Mesendoderm (in vitro differentiated cells): ENCODE results near the gene PTGES3L. TPM values are rescaled to one million over a fixed set of nuclear protein-coding genes. Genes with fewer than 3 reads are reported as not detected.
A peak's percentile ranks its signal among the peaks of the same experiment; 100 is the strongest.

Source experiments
- DNase-seq: peaks from one replicate; pipeline ENCODE4 v3.0.0; 2013
- H2AK5ac ChIP-seq: 2 replicates; pipeline ENCODE4 v1.6.1; 2013; ENCODE audit warnings: low read length, inconsistent platforms
- H2BK120ac ChIP-seq: 2 replicates; pipeline ENCODE4 v1.6.1; 2013; ENCODE audit warnings: low read depth, mild to moderate bottlenecking, low read length, moderate library complexity, mixed read lengths
- H2BK15ac ChIP-seq: replicated peaks from 2 replicates; pipeline ENCODE4 v1.6.1; 2013; ENCODE audit warnings: low read depth, mild to moderate bottlenecking, moderate library complexity
- H2BK5ac ChIP-seq: 2 replicates; pipeline ENCODE4 v1.6.1; 2013; ENCODE audit warnings: low read length, inconsistent platforms
- H3K18ac ChIP-seq: 2 replicates; pipeline ENCODE4 v1.6.1; 2013; ENCODE audit warnings: mild to moderate bottlenecking, low read length, mixed read lengths
- H3K23ac ChIP-seq: one replicate; pipeline ENCODE4 v1.6.1; 2013; ENCODE audit warnings: low read length
- H3K27ac ChIP-seq: 2 replicates; pipeline ENCODE4 v1.5.1; 2013; ENCODE audit warnings: low read depth, mild to moderate bottlenecking, inconsistent platforms, low read length, moderate library complexity
- H3K27me3 ChIP-seq: 2 replicates; pipeline ENCODE4 v1.6.1; 2013; ENCODE audit warnings: low read length, control low read depth, mild to moderate bottlenecking, inconsistent platforms; ENCODE audit not compliant: insufficient read depth, poor library complexity
- H3K36me3 ChIP-seq: 2 replicates; pipeline ENCODE4 v1.6.1; 2013; ENCODE audit warnings: low read length, inconsistent platforms; ENCODE audit not compliant: control insufficient read depth, insufficient read depth
- H3K4ac ChIP-seq: one replicate; pipeline ENCODE4 v1.6.1; 2013; ENCODE audit warnings: low read depth, mild to moderate bottlenecking, low read length, moderate library complexity
- H3K4me1 ChIP-seq: 2 replicates; pipeline ENCODE4 v1.6.1; 2013; ENCODE audit warnings: low read depth, low read length, inconsistent platforms; ENCODE audit not compliant: control insufficient read depth
- H3K4me2 ChIP-seq: 2 replicates; pipeline ENCODE4 v1.6.1; 2013; ENCODE audit warnings: low read length
- H3K4me3 ChIP-seq: 2 replicates; pipeline ENCODE4 v1.5.1; 2013; ENCODE audit warnings: mild to moderate bottlenecking, low read length
- H3K56ac ChIP-seq: one replicate; pipeline ENCODE4 v1.6.1; 2013; ENCODE audit warnings: low read length
- H3K79me1 ChIP-seq: 2 replicates; pipeline ENCODE4 v1.6.1; 2013; ENCODE audit warnings: low read length, inconsistent platforms
- H3K79me2 ChIP-seq: 2 replicates; pipeline ENCODE4 v1.6.1; 2013; ENCODE audit warnings: mild to moderate bottlenecking, low read length; ENCODE audit not compliant: control insufficient read depth, insufficient read depth
- H3K9ac ChIP-seq: 2 replicates; pipeline ENCODE4 v1.6.1; 2013; ENCODE audit warnings: low read length, inconsistent platforms
- H4K5ac ChIP-seq: one replicate; pipeline ENCODE4 v1.6.1; 2013; ENCODE audit warnings: low read length
- H4K8ac ChIP-seq: one replicate; pipeline ENCODE4 v1.6.1; 2013; ENCODE audit warnings: low read depth, mild to moderate bottlenecking, control low read depth, low read length, moderate library complexity
- WGBS: extraction: QIAGEN DNeasy Blood & Tissue Kit; methylation state at CpG from one replicate; pipeline ENCODE4 v1.1.7; 2013; ENCODE audit warnings: low lambda C conversion rate, missing lambda C conversion rate; ENCODE audit not compliant: insufficient coverage; ENCODE audit errors: extremely low coverage; 5-methylcytosine and 5-hydroxymethylcytosine counted together
- polyA plus RNA-seq, 2 experiments: library from polyadenylated mRNA; stranded (reverse); fragments of 200-250 nt; gene quantifications; one replicate each; pipeline ENCODE4 v1.2.3, GENCODE V29; 2013

Gene PTGES3L
- 3.0 TPM for polyA plus RNA-seq (2013, experiment 1 of 2)
- polyA plus RNA-seq (2013, experiment 2 of 2) = 3.0 TPM

DNA sequence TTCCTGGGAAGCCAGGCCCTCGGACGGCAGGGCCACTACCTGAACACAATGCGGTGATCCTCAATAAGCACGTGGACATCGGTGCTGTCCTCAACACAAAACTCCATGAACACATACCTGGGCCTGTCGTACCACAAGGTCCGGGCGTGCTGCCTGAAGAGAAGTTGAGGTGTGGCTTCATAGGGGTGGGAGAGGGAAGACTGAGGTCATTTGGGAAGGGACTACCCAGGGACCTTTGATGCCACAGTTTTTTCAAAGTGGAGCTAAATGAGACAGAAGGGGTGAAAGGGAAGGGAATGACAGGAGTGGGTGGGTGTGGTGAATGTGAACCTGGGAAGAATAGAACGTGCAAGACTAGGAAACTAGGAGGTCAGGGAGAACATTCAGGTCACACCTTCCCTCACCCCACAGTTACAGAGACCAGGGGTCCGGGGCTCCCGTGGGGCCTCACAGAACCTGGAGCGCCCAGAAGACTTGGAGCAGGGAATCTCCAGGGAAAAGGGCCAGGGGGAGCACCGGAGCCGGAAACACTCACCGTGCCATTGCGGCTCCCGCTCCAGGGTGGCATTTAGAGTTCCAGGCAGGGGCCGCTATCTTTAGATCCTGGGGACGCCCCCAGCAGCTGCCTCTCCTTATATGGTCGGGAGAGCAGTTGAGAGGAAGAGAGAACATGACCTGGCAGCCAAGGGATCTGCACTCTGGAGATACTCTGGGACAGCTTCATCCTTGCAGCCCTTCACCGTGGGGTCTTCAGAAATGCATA, at the start of gene PTGES3L:
PTGES3L (minus strand) TSS at position 570 of the 763 bp plus-strand sequence; CDS start at position 543, 27 bp downstream.
- Histone ChIP-seq H3K79me2 (peaks cover 5% of the 10 kb centered on the region), H3K27me3 (no peaks in the 10 kb centered on the region), H3K36me3 (no peaks in the 10 kb centered on the region), H2BK120ac (no peak within 1 kb of the TSS), H3K9ac (peak within 1 kb of the TSS; percentile 90), H3K4ac (no peak within 1 kb of the TSS), H3K79me1 (peaks cover 5% of the 10 kb centered on the region), H3K56ac (peak within 1 kb of the TSS; percentile 98), H3K4me1 (peaks cover 1% of the 10 kb centered on the region), H4K8ac (no peak within 1 kb of the TSS), H3K4me2 (peak within 1 kb of the TSS; percentile 100), H2BK15ac (no peak within 1 kb of the TSS), H3K27ac (peak within 1 kb of the TSS; percentile 82), H4K5ac (no peak within 1 kb of the TSS), H2AK5ac (no peak within 1 kb of the TSS), H3K18ac (peak within 1 kb of the TSS; percentile 34), H2BK5ac (peak within 1 kb of the TSS; percentile 61), H3K23ac (peak within 1 kb of the TSS; percentile 24), H3K4me3 (peak within 1 kb of the TSS; percentile 81)
- DNase-seq = peak; percentile 93
- WGBS = no CpG with 5 or more reads among the region's 21 CpGs

DNA sequence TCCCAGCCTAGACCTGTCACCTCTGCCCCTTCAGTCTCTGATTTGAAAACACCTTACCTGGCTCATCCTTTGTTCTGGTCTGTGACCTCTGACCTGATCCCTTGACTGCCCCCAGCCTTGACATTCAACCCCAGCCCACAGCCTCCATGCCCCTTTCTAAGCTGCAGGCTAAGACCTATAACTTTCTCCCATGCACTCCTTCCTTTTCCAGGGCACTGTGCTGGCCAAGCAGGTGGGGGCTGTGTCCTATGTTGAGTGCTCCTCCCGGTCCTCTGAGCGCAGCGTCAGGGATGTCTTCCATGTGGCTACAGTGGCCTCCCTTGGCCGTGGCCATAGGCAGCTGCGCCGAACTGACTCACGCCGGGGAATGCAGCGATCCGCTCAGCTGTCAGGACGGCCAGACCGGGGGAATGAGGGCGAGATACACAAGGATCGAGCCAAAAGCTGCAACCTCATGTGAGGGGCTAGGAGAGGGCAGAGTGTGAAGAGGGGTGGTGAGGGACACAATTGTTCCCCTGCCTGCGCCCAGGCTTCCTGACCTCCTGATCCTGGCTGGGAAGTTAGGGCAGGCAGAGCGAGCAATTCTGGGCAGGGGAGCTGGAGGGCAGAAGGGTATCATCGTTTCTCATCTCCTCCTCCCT, 48.5 kb upstream of the PTGES3L start:
- Histone ChIP-seq H3K4me3 (no peak overlapping the region), H3K56ac (no peak overlapping the region), H4K5ac (no peak overlapping the region), H3K18ac (no peak overlapping the region), H2AK5ac (no peak overlapping the region), H3K4me1 (no peaks in the 10 kb centered on the region), H2BK5ac (no peak overlapping the region), H3K79me1 (no peaks in the 10 kb centered on the region), H2BK15ac (no peak overlapping the region), H3K36me3 (no peaks in the 10 kb centered on the region), H3K9ac (no peak overlapping the region), H3K27me3 (no peaks in the 10 kb centered on the region), H3K27ac (no peak overlapping the region), H3K4ac (no peak overlapping the region), H3K23ac (no peak overlapping the region), H2BK120ac (no peak overlapping the region), H3K4me2 (no peak overlapping the region), H4K8ac (no peak overlapping the region), H3K79me2 (no peaks in the 10 kb centered on the region)
- no peak for DNase-seq
- no CpG with 5 or more reads among the region's 17 CpGs for WGBS

DNA sequence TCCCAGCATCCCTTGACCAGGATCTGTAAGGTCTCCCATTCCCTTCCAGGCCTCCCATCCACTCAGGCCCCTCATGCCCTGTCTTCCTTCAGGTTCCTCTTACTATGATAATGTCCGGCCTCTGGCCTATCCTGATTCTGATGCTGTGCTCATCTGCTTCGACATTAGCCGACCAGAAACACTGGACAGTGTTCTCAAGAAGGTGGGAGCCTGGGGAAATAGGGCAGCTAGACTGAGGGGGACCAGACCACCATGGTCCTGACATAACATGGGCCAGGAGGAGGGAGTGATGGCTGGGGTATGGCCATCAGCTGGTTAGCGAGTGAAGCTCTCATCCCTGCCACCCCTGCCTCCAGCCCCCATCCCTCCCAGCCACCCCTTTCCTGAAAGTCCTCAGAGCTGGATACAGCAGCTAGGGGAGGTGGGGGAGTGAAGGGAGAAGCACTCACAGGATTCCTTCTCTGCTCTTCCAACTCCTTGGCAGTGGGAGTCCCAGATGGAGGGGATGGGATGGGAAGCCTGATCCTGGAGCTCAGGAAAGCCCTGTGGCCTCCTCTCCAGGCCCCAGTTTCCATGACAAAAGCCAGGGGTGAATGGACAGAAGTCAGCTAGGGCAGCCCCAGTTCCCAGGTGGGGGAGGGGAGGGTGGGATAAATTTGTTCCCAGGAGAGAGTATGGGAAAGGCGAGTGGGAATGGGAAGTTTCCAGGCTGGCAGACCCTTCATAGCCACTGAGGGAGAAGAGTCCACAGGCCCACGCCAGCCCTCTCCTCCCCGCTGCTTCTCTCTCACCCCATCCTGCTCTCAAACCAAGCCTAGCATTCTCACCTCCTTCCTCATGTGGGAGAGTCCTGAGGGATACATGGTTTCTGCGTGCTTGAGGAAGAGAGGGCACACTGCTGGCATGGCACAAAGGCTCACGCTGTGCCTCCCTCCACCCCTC, 47.5 kb upstream of the PTGES3L start:
- Histone ChIP-seq H2BK5ac (no peak overlapping the region), H3K23ac (no peak overlapping the region), H3K9ac (no peak overlapping the region), H3K56ac (no peak overlapping the region), H2AK5ac (no peak overlapping the region), H2BK120ac (no peak overlapping the region), H3K4ac (no peak overlapping the region), H4K8ac (no peak overlapping the region), H4K5ac (no peak overlapping the region), H3K4me3 (no peak overlapping the region), H3K4me2 (no peak overlapping the region), H3K4me1 (no peaks in the 10 kb centered on the region), H2BK15ac (no peak overlapping the region), H3K18ac (no peak overlapping the region), H3K27me3 (no peaks in the 10 kb centered on the region), H3K79me2 (no peaks in the 10 kb centered on the region), H3K36me3 (no peaks in the 10 kb centered on the region), H3K27ac (no peak overlapping the region), H3K79me1 (no peaks in the 10 kb centered on the region)
- DNase-seq = no peak
- no CpG with 5 or more reads among the region's 9 CpGs for WGBS

DNA sequence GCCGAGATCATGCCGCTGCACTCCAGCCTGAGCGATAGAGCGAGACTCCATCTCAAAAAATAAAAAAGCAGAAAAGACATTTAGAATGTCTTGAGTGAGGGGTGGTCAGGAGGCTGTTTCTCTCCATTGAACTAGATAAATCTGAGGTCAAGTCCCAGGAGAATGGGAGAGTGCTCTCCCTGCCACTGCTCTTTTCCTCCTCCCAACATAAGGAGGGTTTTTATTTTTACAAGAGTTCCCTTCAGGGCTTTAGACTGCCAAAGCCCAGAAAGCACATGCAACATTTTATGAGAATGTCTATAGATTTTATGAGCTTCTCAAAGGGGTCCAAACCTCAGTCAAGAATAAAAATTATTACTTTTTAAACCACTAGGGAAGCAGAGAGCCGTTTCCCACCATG, 46.7 kb upstream of the PTGES3L start:
- no peak for DNase-seq
- no CpG with 5 or more reads among the region's 5 CpGs for WGBS
- no peaks in the 10 kb centered on the region for H3K36me3 ChIP-seq

DNA sequence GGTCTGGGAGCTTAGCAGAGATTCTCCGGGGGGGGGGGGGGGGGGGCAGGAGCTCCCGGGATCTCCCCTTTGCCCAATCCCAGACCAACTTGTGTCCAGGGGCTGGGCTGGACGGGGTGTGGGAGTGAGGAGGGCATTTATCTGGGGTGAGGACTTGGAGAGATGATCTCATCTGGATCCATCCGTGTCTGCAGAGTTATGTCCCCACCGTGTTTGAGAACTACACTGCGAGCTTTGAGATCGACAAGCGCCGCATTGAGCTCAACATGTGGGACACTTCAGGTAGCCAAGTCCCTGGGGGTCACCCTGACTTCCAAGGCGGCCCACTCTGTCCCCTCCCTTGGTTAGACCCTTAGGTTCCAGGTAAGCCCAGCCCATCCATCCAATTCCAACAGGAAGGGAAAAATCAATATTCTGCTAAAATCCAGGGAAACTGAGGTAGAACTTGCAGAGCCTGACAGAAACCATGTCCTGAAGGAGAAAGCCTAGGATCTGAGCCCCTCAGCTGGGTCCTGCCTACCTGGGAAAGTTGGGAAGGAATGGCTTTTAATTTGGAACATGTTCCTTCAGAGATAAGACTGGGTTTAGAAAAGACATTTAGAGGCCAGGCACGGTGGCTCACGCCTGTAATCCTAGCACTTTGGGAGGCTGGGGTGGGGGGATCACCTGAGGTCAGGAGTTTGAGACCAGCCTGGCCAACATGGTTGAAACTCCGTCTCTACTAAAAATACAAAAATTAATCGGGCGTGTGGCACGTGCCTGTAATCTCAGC, 46.1 kb upstream of the PTGES3L start:
- WGBS = no CpG with 5 or more reads among the region's 16 CpGs
- Histone ChIP-seq H3K79me1 (no peaks in the 10 kb centered on the region), H2AK5ac (no peak overlapping the region), H3K23ac (no peak overlapping the region), H3K4me3 (no peak overlapping the region), H2BK5ac (no peak overlapping the region), H3K27ac (no peak overlapping the region), H4K8ac (no peak overlapping the region), H3K79me2 (peaks cover 5% of the 10 kb centered on the region), H3K4ac (no peak overlapping the region), H3K9ac (peak overlapping the region; percentile 74), H3K4me2 (no peak overlapping the region), H3K4me1 (no peaks in the 10 kb centered on the region), H4K5ac (no peak overlapping the region), H3K36me3 (no peaks in the 10 kb centered on the region), H3K56ac (no peak overlapping the region), H3K27me3 (no peaks in the 10 kb centered on the region), H2BK15ac (no peak overlapping the region), H2BK120ac (no peak overlapping the region), H3K18ac (no peak overlapping the region)
- no peak for DNase-seq

More for the DNA sequence above, 46.7 kb upstream of the PTGES3L start:
- Histone ChIP-seq H3K79me2 (peaks cover 2% of the 10 kb centered on the region), H2AK5ac (no peak overlapping the region), H2BK120ac (no peak overlapping the region), H3K4ac (no peak overlapping the region), H3K4me1 (no peaks in the 10 kb centered on the region), H3K4me3 (no peak overlapping the region), H3K4me2 (no peak overlapping the region), H3K79me1 (no peaks in the 10 kb centered on the region), H3K56ac (no peak overlapping the region), H4K8ac (no peak overlapping the region), H4K5ac (no peak overlapping the region), H3K27ac (no peak overlapping the region), H3K18ac (no peak overlapping the region), H3K9ac (no peak overlapping the region), H2BK5ac (no peak overlapping the region), H3K27me3 (no peaks in the 10 kb centered on the region), H2BK15ac (no peak overlapping the region), H3K23ac (no peak overlapping the region)
